Measurements from ENCODE around the gene SCARF2.

DNA sequence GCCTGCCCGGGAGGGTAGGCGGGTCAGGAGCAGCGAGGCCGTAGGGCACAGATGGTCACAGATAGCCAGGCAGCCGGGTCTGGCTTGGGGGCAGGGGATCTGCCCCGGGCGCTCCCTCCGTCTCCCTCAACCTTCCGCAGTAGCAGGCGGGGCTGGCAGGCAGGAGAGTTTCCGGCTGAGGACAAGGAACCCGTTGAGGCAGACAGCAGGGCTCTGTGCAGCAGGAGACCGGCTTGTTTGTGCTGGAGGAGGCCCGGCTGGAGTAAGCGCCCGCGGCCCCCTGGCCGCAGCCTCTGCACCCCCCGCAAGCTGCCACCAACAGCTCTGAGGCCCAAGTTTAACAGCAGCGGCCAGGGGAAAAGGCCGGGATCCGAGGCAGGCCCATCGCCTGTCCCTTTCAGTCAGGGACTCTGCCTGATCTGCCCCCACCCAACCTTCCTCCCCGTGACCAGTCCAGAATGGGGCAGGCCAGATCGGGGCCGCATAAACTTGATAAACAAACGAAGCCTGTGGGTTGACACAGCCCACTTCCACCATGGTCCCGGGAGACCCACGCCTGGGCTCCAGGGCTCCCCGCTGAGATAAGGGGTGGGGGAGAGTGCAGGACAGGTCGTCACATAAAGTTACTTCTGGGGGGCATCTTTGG is 13.6 kb downstream of the SCARF2 start:
- TF ChIP-seq, protein P1, sequence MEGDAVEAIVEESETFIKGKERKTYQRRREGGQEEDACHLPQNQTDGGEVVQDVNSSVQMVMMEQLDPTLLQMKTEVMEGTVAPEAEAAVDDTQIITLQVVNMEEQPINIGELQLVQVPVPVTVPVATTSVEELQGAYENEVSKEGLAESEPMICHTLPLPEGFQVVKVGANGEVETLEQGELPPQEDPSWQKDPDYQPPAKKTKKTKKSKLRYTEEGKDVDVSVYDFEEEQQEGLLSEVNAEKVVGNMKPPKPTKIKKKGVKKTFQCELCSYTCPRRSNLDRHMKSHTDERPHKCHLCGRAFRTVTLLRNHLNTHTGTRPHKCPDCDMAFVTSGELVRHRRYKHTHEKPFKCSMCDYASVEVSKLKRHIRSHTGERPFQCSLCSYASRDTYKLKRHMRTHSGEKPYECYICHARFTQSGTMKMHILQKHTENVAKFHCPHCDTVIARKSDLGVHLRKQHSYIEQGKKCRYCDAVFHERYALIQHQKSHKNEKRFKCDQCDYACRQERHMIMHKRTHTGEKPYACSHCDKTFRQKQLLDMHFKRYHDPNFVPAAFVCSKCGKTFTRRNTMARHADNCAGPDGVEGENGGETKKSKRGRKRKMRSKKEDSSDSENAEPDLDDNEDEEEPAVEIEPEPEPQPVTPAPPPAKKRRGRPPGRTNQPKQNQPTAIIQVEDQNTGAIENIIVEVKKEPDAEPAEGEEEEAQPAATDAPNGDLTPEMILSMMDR (IDR thresholded peaks at IDR 0.05; ENCODE audit: low read depth, low read length), result no peak
- no peak for TF ChIP-seq EZH2phosphoT487 (IDR thresholded peaks at IDR 0.05; ENCODE audit: low read depth)

Measured in OCI-LY3 (cell line).